Loucy (cell line): Measurements from ENCODE around the gene IGSF6.

ENCODE experiments used
- H2AFZ ChIP-seq: fragments of 200-600 bp; sonication (generic); 2 replicates; pipeline ENCODE4 v1.6.0; 2016; ENCODE audit warnings: antibody characterized with exemption, mild to moderate bottlenecking, low read length, moderate library complexity
- H3F3A ChIP-seq: fragments of 200-600 bp; 2 replicates; pipeline ENCODE4 v1.6.0; 2016; ENCODE audit warnings: antibody characterized with exemption, low read depth, mild to moderate bottlenecking
- H3K27me3 ChIP-seq: fragments of 200-600 bp; sonication (generic); 2 replicates; pipeline ENCODE4 v1.6.1; 2014; ENCODE audit warnings: low read length, mild to moderate bottlenecking; ENCODE audit not compliant: insufficient read depth, poor library complexity, severe bottlenecking
- H3K36me3 ChIP-seq: fragments of 200-600 bp; sonication (generic); 2 replicates; pipeline ENCODE4 v1.6.1; 2016; ENCODE audit warnings: low read length; ENCODE audit not compliant: insufficient read depth
- H3K4me1 ChIP-seq: fragments of 200-600 bp; sonication (generic); 2 replicates; pipeline ENCODE4 v1.5.1; 2014; ENCODE audit warnings: low read length, mild to moderate bottlenecking; ENCODE audit not compliant: insufficient read depth, poor library complexity, severe bottlenecking
- H3K4me2 ChIP-seq: fragments of 200-600 bp; sonication (generic); 2 replicates; pipeline ENCODE4 v1.6.0; 2014; ENCODE audit warnings: antibody characterized with exemption, low read length, low read depth, mild to moderate bottlenecking; ENCODE audit not compliant: poor library complexity, severe bottlenecking
- H3K4me3 ChIP-seq: fragments of 200-600 bp; sonication (generic); 2 replicates; pipeline ENCODE4 v1.5.1; 2014; ENCODE audit warnings: low read length, mild to moderate bottlenecking, mixed read lengths; ENCODE audit not compliant: poor library complexity, severe bottlenecking
- H3K79me2 ChIP-seq: fragments of 200-600 bp; sonication (generic); 2 replicates; pipeline ENCODE4 v1.6.1; 2014; ENCODE audit warnings: low read length; ENCODE audit not compliant: insufficient read depth
- H3K9ac ChIP-seq: fragments of 200-600 bp; sonication (generic); 2 replicates; pipeline ENCODE4 v1.6.0; 2014; ENCODE audit warnings: mild to moderate bottlenecking, low read depth, low read length, moderate library complexity; ENCODE audit not compliant: poor library complexity, severe bottlenecking
- H3K9me2 ChIP-seq: fragments of 200-600 bp; sonication (generic); replicated peaks from 2 replicates; pipeline ENCODE4 v1.6.1; 2016; ENCODE audit warnings: low read depth, low read length, mixed read lengths
- H3K9me3 ChIP-seq: fragments of 200-600 bp; sonication (generic); 2 replicates; pipeline ENCODE4 v1.6.1; 2014; ENCODE audit warnings: mild to moderate bottlenecking, antibody characterized with exemption, low read length, low read depth; ENCODE audit not compliant: insufficient read depth
- H4K20me1 ChIP-seq: fragments of 200-600 bp; sonication (generic); 2 replicates; pipeline ENCODE4 v1.6.0; 2014; ENCODE audit warnings: antibody characterized with exemption, low read length, mild to moderate bottlenecking; ENCODE audit not compliant: insufficient read depth, poor library complexity, severe bottlenecking
- EZH2phosphoT487 ChIP-seq: fragments of 200-600 bp; IDR thresholded peaks from 2 replicates; pipeline ENCODE4 v1.6.1; 2018; ENCODE audit warnings: antibody characterized with exemption, mild to moderate bottlenecking, moderate library complexity, borderline replicate concordance
- TF ChIP-seq, protein P1 (sequence below): fragments of 200-600 bp; sonication (generic); conservative IDR thresholded peaks from 2 replicates; pipeline ENCODE4 v1.5.1; 2014; ENCODE audit warnings: mild to moderate bottlenecking, antibody characterized with exemption, low read length

IGSF6 gene

DNA sequence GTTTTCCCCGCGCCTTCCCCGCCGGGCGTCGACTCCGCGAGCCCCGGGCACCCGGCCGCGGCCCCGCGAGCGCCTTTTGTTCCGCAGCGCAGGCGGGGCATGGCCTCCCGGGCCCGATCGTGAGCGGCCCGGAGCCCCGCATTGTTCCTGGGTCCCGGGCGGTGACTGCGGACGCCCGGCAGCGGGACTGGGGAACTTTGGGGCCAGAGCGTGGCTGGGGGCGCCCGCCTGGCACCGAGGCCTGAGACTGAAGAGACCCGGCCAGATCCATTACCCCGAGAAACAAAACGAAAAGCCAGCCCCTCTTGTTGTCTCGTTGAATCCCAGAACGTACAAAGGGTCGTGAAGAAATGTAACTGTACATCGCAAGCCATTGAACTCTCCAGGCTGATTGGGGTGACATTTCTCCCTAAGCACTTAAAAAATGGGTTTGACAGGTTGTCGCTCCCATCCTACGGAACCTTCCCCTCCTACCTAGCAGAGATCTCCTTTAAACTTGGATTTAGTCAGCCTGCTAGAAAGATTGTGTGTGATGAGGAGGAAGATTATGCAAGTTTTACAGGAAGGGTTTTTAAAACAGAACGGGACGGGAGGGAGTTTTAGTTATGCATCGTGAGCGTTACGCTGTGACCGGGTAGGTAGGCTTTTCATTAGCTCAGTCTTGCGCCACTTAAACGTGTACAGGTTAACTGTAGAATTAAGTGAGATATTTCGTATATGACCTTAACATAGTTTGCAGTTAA is 52.2 kb downstream of the IGSF6 start:
- H3K27me3 ChIP-seq, result no peaks in the 10 kb centered on the region
- H3K79me2 ChIP-seq, result peaks cover 54% of the 10 kb centered on the region
- peak overlapping the region; percentile 95 for H3K4me2 ChIP-seq
- H3K9me3 ChIP-seq, result no peaks in the 10 kb centered on the region
- peak overlapping the region; percentile 95 for H3K9ac ChIP-seq
- H3K36me3 ChIP-seq, result no peaks in the 10 kb centered on the region
- peak overlapping the region; percentile 61 for H2AFZ ChIP-seq
- TF ChIP-seq EZH2phosphoT487, result no peak
- TF ChIP-seq, protein P1, sequence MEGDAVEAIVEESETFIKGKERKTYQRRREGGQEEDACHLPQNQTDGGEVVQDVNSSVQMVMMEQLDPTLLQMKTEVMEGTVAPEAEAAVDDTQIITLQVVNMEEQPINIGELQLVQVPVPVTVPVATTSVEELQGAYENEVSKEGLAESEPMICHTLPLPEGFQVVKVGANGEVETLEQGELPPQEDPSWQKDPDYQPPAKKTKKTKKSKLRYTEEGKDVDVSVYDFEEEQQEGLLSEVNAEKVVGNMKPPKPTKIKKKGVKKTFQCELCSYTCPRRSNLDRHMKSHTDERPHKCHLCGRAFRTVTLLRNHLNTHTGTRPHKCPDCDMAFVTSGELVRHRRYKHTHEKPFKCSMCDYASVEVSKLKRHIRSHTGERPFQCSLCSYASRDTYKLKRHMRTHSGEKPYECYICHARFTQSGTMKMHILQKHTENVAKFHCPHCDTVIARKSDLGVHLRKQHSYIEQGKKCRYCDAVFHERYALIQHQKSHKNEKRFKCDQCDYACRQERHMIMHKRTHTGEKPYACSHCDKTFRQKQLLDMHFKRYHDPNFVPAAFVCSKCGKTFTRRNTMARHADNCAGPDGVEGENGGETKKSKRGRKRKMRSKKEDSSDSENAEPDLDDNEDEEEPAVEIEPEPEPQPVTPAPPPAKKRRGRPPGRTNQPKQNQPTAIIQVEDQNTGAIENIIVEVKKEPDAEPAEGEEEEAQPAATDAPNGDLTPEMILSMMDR, result no peak
- peak overlapping the region; percentile 93 for H3K4me3 ChIP-seq
- H3F3A ChIP-seq, result no peaks in the 10 kb centered on the region
- H3K4me1 ChIP-seq, result peaks cover 54% of the 10 kb centered on the region
- peaks cover 48% of the 10 kb centered on the region for H4K20me1 ChIP-seq
- H3K9me2 ChIP-seq, result no peaks in the 10 kb centered on the region

DNA sequence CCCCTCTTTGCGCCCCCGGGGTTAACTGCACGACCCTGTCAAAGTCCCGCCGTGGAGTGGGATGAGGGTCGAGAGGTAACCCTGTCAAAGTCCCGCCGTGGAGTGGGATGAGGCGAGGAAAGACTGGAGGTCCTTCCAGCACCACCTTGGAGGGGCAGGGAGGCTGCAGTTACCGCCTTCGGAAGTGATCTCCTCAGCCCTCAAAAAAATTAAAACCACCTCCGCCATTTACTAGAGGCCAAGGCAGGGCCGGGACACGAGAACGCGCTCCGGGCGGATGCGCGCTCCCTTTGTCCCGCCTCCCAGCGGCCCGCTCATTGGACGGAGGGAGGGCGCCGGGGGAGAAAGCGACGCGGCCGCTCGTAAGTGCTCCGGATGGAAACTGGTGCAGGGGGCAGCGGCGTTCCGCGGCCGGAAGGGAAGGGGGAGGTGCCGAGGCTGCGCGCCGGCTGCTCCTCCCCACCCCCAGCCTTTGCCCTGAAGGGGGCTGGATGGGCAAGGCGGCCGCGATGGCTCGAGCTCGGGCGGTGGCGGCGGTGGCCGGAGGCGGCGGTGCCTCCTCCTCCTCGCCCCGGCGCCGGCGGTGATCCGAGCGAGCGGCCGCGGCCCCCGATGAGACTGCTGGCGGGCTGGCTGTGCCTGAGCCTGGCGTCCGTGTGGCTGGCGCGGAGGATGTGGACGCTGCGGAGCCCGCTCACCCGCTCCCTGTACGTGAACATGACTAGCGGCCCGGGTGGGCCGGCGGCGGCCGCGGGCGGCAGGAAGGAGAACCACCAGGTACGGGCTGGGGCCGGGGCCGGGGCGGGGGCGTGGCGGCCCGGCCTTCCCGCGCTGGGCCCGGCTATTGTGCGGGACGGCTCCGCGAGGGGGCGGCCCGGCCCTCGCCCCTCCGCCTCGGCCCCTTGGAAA is 53.0 kb downstream of the IGSF6 start, which contains the start of gene METTL9:
Gene METTL9, plus strand, starts transcription at position 456 of the 909 bp plus-strand sequence. Its CDS starts 157 bp downstream, at position 613.
- Histone ChIP-seq H3K9me3 (no peaks in the 10 kb centered on the region), H3K4me2 (peak within 1 kb of the TSS; percentile 95), H3K9ac (peak within 1 kb of the TSS; percentile 95), H3K36me3 (no peaks in the 10 kb centered on the region), H3K4me3 (peak within 1 kb of the TSS; percentile 93), H2AFZ (peak within 1 kb of the TSS; percentile 94), H4K20me1 (peaks cover 40% of the 10 kb centered on the region), H3F3A (no peaks in the 10 kb centered on the region), H3K9me2 (no peaks in the 10 kb centered on the region), H3K4me1 (peaks cover 47% of the 10 kb centered on the region), H3K79me2 (peaks cover 46% of the 10 kb centered on the region), H3K27me3 (no peaks in the 10 kb centered on the region)
- no peak for TF ChIP-seq EZH2phosphoT487
- TF ChIP-seq, protein P1, result no peak

DNA sequence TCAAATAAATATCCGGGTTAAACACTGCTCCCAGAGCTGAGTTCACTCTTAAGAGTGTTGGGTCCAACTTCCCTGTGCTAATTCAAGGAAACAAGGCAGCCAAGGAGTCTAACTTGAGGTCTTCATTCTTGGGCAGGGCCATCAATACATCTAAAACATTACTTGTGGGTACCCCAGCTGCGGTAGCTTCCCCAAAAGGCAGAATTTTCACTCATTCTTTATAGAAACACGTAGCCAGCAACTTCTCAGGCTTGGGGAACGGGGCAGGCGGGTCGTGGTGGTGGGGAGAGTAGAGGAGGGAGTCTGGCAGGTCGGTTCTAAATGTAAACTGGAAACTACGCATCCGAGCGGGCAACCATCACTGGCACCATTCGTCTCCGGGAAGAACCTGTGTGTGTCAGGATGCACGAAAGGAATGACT is 53.7 kb downstream of the IGSF6 start:
- H3K9ac ChIP-seq, result peak overlapping the region; percentile 95
- no peaks in the 10 kb centered on the region for H3K9me2 ChIP-seq
- no peak for TF ChIP-seq EZH2phosphoT487
- TF ChIP-seq, protein P1, result no peak
- H3F3A ChIP-seq, result no peaks in the 10 kb centered on the region
- peak overlapping the region; percentile 94 for H2AFZ ChIP-seq
- H3K36me3 ChIP-seq, result no peaks in the 10 kb centered on the region
- H3K4me1 ChIP-seq, result peaks cover 41% of the 10 kb centered on the region
- H3K4me2 ChIP-seq, result peak overlapping the region; percentile 86
- peaks cover 39% of the 10 kb centered on the region for H3K79me2 ChIP-seq
- H3K27me3 ChIP-seq, result no peaks in the 10 kb centered on the region
- peak overlapping the region; percentile 93 for H3K4me3 ChIP-seq
- H3K9me3 ChIP-seq, result no peaks in the 10 kb centered on the region
- H4K20me1 ChIP-seq, result peaks cover 34% of the 10 kb centered on the region
